ENCODE data around the gene NBPF3.
"Not testable (repeated sequence)": the region's sequence is repeated elsewhere in the genome, so short reads cannot be mapped to it uniquely, and the experiment has no call there.

Gene NBPF3, protein sequence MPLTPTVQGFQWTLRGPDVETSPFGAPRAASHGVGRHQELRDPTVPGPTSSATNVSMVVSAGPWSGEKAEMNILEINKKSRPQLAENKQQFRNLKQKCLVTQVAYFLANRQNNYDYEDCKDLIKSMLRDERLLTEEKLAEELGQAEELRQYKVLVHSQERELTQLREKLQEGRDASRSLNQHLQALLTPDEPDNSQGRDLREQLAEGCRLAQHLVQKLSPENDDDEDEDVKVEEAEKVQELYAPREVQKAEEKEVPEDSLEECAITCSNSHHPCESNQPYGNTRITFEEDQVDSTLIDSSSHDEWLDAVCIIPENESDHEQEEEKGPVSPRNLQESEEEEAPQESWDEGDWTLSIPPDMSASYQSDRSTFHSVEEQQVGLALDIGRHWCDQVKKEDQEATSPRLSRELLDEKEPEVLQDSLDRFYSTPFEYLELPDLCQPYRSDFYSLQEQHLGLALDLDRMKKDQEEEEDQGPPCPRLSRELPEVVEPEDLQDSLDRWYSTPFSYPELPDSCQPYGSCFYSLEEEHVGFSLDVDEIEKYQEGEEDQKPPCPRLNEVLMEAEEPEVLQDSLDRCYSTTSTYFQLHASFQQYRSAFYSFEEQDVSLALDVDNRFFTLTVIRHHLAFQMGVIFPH

DNA sequence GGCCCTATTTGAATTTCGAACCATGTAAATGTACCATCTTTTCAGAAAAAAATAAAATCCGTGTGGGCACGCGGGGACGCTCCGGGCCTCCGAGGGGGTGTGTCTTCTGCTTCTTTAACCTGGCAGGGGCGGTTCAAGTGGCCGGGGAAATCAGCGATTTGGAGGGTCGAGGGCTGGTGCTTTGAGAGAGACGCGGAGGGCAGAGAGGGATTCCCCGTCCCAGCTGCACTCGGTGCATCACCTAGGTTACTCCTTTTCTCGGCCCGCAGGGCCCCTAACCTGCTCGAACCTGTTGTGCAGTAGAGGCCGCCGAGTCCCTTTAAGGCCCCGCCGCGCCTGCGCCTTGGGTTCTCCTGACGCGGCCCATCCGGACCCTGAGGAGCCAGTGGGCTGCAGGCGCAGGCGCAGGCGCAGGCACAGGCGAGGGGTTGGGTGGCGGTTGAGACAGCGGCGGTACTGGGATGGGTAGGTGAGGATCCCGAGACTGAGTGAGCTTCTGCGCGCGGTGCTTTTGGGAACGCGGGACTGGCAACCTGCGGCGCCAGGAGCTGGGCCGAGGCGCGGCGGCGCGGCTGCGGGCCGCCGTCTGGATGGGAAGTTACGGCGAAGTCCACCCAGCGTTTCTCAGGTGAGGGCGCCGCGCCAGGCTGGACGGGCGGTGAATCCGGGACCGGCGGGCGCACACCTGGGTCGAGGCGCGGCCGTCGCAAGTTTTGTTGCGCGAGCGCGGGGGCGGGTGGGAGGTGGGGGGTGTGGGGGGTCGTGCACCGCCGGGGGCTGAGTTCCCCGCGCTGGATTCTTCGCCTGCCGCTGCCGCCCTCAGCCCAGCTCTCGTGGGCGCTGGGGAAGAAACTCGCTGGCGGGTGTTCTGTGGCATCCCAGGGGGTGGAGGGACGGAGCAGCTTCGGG, at the start of gene NBPF3:
TSS of gene NBPF3 (plus strand) at position 417 of the 909 bp plus-strand sequence. CDS start 4,950 bp downstream, outside the sequence.
- Histone ChIP-seq H3K36me3 (ENCODE audit: control insufficient read depth, insufficient read depth, low read length) (no peaks in the 10 kb centered on the region), H3K27me3 (replicated peaks; ENCODE audit: control insufficient read depth, insufficient read depth, low read length) (no peaks in the 10 kb centered on the region; the same call in 1 of the 2 replicates), H3K4me3 (replicated peaks; ENCODE audit: low read depth, low read length) (peak within 1 kb of the TSS; percentile 73)
- DNase-seq (ENCODE audit: extremely low read depth, insufficient read length): peak; percentile 86
- TF ChIP-seq, protein P1, sequence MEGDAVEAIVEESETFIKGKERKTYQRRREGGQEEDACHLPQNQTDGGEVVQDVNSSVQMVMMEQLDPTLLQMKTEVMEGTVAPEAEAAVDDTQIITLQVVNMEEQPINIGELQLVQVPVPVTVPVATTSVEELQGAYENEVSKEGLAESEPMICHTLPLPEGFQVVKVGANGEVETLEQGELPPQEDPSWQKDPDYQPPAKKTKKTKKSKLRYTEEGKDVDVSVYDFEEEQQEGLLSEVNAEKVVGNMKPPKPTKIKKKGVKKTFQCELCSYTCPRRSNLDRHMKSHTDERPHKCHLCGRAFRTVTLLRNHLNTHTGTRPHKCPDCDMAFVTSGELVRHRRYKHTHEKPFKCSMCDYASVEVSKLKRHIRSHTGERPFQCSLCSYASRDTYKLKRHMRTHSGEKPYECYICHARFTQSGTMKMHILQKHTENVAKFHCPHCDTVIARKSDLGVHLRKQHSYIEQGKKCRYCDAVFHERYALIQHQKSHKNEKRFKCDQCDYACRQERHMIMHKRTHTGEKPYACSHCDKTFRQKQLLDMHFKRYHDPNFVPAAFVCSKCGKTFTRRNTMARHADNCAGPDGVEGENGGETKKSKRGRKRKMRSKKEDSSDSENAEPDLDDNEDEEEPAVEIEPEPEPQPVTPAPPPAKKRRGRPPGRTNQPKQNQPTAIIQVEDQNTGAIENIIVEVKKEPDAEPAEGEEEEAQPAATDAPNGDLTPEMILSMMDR (IDR thresholded peaks at IDR 0.05; ENCODE audit: insufficient read depth, low read length, poor library complexity, severe bottlenecking): no peak

DNA sequence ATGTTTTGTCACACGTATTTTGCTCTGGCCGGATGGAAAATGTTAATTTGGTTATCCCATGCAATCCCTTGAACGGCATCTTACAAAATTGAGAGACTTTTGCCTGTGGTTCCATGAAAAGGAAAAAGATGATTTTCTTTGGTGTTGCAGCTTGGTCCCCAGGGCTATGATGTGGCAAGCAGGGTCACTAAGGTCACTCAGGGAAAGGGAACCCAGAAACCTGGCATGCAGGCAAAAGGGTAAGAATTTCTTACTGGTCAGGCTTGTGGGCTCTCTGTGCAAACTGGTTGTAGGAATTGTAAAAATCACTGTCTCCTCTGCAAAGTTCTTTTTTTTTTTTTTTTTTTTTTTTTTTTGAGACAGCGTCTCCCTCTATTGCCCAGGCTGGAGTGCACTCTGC, 48.4 kb upstream of the NBPF3 start:
- no peaks in the 10 kb centered on the region for H3K36me3 ChIP-seq (ENCODE audit: control insufficient read depth, insufficient read depth, low read length)

DNA sequence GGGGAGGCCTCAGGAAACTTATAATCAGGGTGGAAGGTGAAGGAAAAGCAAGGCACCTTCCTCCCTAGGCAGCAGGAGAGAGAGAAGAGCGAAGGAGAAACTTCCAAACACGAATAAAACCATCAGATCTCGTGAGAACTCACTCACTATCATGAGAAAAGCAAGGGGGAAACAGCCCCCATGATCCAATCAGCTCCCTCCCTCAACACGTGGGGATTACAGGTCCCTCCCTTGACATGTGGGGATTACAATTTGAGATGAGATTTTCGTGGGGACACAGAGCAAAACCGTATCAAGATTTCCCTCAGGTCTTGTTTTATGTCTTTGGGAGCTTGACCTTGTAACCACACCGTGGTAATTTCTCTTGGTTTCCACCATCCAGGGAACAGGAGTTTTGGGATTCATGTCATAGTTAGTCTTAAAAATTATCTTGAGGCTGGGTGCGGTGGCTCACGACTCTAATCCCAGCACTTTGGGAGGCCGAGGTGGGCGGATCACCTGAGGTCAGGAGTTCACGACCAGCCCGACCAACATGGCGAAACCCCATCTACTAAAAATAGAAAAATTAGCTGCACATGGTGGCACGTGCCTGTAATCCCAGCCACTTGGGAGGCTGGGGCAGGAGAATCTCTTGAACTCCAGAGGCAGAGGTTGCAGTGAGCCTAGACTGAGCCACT, 47.2 kb upstream of the NBPF3 start:
- no peak overlapping the region for H3K4me3 ChIP-seq (replicated peaks; ENCODE audit: low read depth, low read length)
- TF ChIP-seq, protein P1 (IDR thresholded peaks at IDR 0.05; ENCODE audit: insufficient read depth, low read length, poor library complexity, severe bottlenecking): no peak
- DNase-seq (ENCODE audit: extremely low read depth, insufficient read length): no peak
- H3K36me3 ChIP-seq (ENCODE audit: control insufficient read depth, insufficient read depth, low read length): no peaks in the 10 kb centered on the region
- no peaks in the 10 kb centered on the region; the same call in 1 of the 2 replicates for H3K27me3 ChIP-seq (replicated peaks; ENCODE audit: control insufficient read depth, insufficient read depth, low read length)

More for the DNA sequence above, 48.4 kb upstream of the NBPF3 start:
- Histone ChIP-seq H3K4me3 (replicated peaks; ENCODE audit: low read depth, low read length) (no peak overlapping the region), H3K27me3 (replicated peaks; ENCODE audit: control insufficient read depth, insufficient read depth, low read length) (no peaks in the 10 kb centered on the region; the same call in 1 of the 2 replicates)
- DNase-seq (ENCODE audit: extremely low read depth, insufficient read length): no peak
- TF ChIP-seq, protein P1 (IDR thresholded peaks at IDR 0.05; ENCODE audit: insufficient read depth, low read length, poor library complexity, severe bottlenecking): no peak

DNA sequence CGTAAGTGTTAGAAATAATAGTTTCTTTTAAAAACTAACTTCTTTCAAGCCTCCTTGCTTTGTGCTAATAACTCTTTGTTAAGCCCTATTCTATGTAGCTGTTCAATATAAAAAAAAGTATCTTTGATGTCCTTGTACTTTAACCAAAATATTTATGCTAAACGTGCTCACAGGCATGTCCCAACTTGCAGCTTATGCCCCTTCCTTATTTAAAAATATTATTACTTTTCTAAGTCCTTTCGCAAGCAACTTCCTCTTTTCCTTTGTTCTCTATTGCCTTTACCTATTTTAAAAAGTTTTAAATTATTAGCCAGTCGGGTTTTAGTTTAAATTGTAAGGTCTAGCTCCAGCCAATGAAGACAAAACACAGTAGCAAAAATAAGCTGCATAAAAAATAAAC, 43.4 kb upstream of the NBPF3 start:
- no peak for DNase-seq (ENCODE audit: extremely low read depth, insufficient read length)
- H3K36me3 ChIP-seq (ENCODE audit: control insufficient read depth, insufficient read depth, low read length): no peaks in the 10 kb centered on the region
- H3K27me3 ChIP-seq (replicated peaks; ENCODE audit: control insufficient read depth, insufficient read depth, low read length): no peaks in the 10 kb centered on the region; the same call in 1 of the 2 replicates
- H3K4me3 ChIP-seq (replicated peaks; ENCODE audit: low read depth, low read length): no peak overlapping the region
- TF ChIP-seq, protein P1 (IDR thresholded peaks at IDR 0.05; ENCODE audit: insufficient read depth, low read length, poor library complexity, severe bottlenecking): no peak

DNA sequence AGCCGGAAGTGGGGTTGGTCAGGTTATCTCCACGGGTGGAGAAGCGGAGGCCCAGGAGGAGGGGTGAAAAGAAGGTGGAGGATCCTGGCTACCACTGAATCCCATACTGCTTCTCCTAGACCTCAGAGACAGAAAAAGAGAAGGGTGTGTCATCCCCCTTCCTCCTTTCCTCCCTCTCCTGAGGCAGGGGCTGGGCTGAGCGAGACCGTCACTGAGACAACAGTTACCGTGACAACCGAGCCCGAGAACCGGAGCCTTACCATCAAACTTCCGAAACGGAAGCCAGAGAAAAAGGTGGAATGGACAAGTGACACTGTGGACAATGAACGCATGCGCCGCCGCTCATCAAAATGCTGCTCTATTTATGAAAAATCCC, 42.1 kb upstream of the NBPF3 start:
- peak; percentile 21 for DNase-seq (ENCODE audit: extremely low read depth, insufficient read length)
- H3K27me3 ChIP-seq (replicated peaks; ENCODE audit: control insufficient read depth, insufficient read depth, low read length): no peaks in the 10 kb centered on the region; the same call in 1 of the 2 replicates
- TF ChIP-seq, protein P1 (IDR thresholded peaks at IDR 0.05; ENCODE audit: insufficient read depth, low read length, poor library complexity, severe bottlenecking): no peak
- H3K4me3 ChIP-seq (replicated peaks; ENCODE audit: low read depth, low read length): no peak overlapping the region; the same call in 1 of the 2 replicates
- H3K36me3 ChIP-seq (ENCODE audit: control insufficient read depth, insufficient read depth, low read length): no peaks in the 10 kb centered on the region

DNA sequence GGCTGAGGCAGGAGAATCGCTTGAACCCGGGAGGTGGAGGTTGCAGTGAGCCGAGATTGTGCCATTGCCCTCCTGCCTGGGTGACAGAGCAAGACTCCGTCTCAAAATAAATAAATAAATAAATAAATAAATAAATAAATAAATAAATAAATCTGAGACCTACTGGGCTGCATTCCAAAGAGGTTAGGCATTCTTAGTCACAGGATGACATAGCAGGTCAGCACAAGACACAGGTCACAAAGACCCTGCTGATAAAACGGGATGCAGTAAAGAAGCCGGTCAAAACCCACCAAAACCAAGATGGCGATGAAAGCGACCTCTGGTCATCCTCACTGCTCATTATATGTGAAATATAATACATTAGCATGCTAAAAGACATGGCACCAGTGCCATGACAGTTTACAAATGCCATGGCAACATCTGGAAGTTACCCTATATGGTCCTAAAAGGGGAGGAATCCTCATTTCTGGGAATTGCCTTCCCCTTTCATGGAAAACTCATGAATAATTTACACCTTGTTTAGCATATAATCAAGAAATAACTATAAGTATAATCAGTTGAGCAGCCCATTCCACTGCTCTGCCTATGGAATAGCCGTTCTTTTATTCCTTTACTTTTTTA, 38.1 kb upstream of the NBPF3 start:
- H3K27me3 ChIP-seq (replicated peaks; ENCODE audit: control insufficient read depth, insufficient read depth, low read length); DNase-seq (ENCODE audit: extremely low read depth, insufficient read length); H3K4me3 ChIP-seq (replicated peaks; ENCODE audit: low read depth, low read length); H3K36me3 ChIP-seq (ENCODE audit: control insufficient read depth, insufficient read depth, low read length): not testable (repeated sequence)
